Ovary (tissue), 9 donors: Measurements from ENCODE around the gene GPATCH8. TPM values are rescaled to one million over a fixed set of nuclear protein-coding genes. Genes with fewer than 3 reads are reported as not detected.

Source experiments
- DNase-seq, 5 donors: peaks; one replicate each; pipeline ENCODE4 v3.0.0-alpha.2; 2019 to 2020
- H3K27ac ChIP-seq, 2 donors: fragments of 200-600 bp; one replicate each; pipeline versions ENCODE4 v1.5.1 to v1.8.0; 2019 to 2022
- H3K27me3 ChIP-seq: fragments of 200-600 bp; one replicate; pipeline ENCODE4 v1.8.0; 2022
- H3K36me3 ChIP-seq: fragments of 200-600 bp; sonication (generic); one replicate; pipeline ENCODE4 v1.5.1; 2019
- H3K4me1 ChIP-seq: one replicate; pipeline ENCODE4 v1.8.1; 2013; ENCODE audit warnings: mild to moderate bottlenecking, moderate library complexity; ENCODE audit not compliant: insufficient read depth
- H3K4me3 ChIP-seq: fragments of 200-600 bp; sonication (generic); one replicate; pipeline ENCODE4 v1.5.1; 2017
- H3K9me3 ChIP-seq, 2 donors: fragments of 200-600 bp in 1 of 2; sonication (generic) in 1 of 2; one replicate each; pipeline versions ENCODE4 v1.5.1 to v1.8.1; 2013 to 2019; ENCODE audit warnings: mild to moderate bottlenecking in 1 of 2, moderate library complexity in 1 of 2
- EP300 ChIP-seq: sonication (generic); formaldehyde crosslinking; IDR thresholded peaks from one replicate; pipeline ENCODE4 v1.6.1; 2017; ENCODE audit warnings: antibody characterized with exemption
- POLR2A ChIP-seq: fragments of 450-650 bp; IDR thresholded peaks from one replicate; pipeline ENCODE4 v1.6.1; 2017; ENCODE audit warnings: antibody characterized with exemption, mild to moderate bottlenecking, moderate library complexity
- WGBS, 3 donors: extraction: QIAGEN DNeasy Blood & Tissue Kit in 1 of 3; methylation state at CpG; one replicate each; pipeline versions ENCODE4 v1.1.5 to v1.1.7; 2013 to 2017; 5-methylcytosine and 5-hydroxymethylcytosine counted together
- intact Hi-C, 4 donors: fragments of 100-400 bp; cut with DNase I; formaldehyde crosslinking; loops; one replicate each; pipeline versions ENCODE4 v1.11.0 to v1.15.1; 2022 to 2023
- polyA plus RNA-seq, 2 donors: library from polyadenylated mRNA; stranded (reverse); fragments of 200-250 nt in 1 of 2; fragments of 350-450 nt in 1 of 2; fragmentation: Illumina TruSeq in 1 of 2; extraction: RNeasy Lipid Tissue Mini Kit (QIAGEN cat#74804) in 1 of 2; gene quantifications; one replicate each; pipeline ENCODE4 v1.2.3, GENCODE V29; 2013 to 2014
- total RNA-seq, 7 donors: library from RNA; depleted of rRNA in 2 of 7; stranded (reverse); fragments of >200 nt in 2 of 7; fragmentation: NEBNext Ultra II Directional in 3 of 7; extraction: Animal tissue kit (Norgen Biotek cat#: 25700) in 3 of 7; gene quantifications; one replicate each; pipeline versions ENCODE4 v1.1.0 to v1.2.4, GENCODE V29; 2016 to 2023
- TF ChIP-seq, protein P1 (sequence below), 3 donors: fragments of 450-650 bp in 2 of 3; fragments of 200-600 bp in 1 of 3; IDR thresholded peaks; one replicate each; pipeline versions ENCODE4 v1.5.1 to v1.8.0; 2016 to 2022; ENCODE audit warnings: antibody characterized with exemption in 3 of 3, mild to moderate bottlenecking in 1 of 3
- donor health status: DM: no; HTN: no; CAD: no; lungs with moderate emphysema.
- donor health status: DM: no; HTN: no; CAD: no.
- donor health status: Bipolar disorder and iron deficiency.
- donor health status: DM: yes; HTN: yes; CAD: no.
- donor health status: DM: no; HTN: no; CAD: no.
- donor health status: DM: yes; HTN: yes; CAD: no.

GPATCH8 gene
- total and polyA plus RNA-seq, 9 donors, result 20.5 to 57.3 (median 43.5) TPM

DNA sequence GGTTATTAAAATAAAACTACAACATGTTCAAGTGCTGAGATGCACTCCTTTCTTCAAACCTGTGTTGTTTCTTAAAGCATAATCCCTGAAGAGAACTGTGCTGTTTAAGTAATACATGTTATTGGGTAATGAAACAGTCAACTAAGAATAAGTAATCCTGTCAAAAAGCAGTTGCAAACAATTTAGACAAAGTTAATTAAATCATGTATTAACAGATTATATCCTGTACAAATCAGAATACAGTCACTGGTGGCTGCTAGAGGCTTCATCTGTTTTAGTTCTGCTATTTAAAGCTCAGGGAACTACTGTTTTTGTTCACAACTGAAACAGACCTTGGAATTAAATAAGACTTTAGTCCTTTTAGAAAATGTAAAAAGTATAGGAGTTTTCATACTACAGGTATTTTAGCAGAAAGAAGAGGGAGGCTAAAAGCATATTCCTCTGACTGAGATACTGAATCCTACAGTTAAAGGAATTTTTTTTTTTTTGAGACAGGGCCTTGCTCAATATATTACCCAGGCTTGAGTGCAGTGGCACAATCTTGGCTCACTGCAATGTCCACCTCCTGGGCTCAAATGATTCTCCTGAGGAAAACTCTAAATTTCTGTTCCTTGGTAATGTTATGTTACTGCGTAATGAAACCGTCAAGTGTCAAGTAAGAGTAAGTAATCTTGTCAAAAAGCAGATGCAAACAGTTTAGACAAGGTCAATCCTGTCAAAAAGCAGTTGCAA, 86.5 kb downstream of the GPATCH8 start:
- Histone ChIP-seq H3K36me3 (no peaks in the 10 kb centered on the region), H3K9me3 (no peaks in the 10 kb centered on the region), H3K4me3 (no peak overlapping the region), H3K27ac (no peak overlapping the region), H3K27me3 (no peaks in the 10 kb centered on the region), H3K4me1 (no peaks in the 10 kb centered on the region)
- intact Hi-C loops, result no loop called here
- no peak for TF ChIP-seq EP300
- TF ChIP-seq, protein P1, sequence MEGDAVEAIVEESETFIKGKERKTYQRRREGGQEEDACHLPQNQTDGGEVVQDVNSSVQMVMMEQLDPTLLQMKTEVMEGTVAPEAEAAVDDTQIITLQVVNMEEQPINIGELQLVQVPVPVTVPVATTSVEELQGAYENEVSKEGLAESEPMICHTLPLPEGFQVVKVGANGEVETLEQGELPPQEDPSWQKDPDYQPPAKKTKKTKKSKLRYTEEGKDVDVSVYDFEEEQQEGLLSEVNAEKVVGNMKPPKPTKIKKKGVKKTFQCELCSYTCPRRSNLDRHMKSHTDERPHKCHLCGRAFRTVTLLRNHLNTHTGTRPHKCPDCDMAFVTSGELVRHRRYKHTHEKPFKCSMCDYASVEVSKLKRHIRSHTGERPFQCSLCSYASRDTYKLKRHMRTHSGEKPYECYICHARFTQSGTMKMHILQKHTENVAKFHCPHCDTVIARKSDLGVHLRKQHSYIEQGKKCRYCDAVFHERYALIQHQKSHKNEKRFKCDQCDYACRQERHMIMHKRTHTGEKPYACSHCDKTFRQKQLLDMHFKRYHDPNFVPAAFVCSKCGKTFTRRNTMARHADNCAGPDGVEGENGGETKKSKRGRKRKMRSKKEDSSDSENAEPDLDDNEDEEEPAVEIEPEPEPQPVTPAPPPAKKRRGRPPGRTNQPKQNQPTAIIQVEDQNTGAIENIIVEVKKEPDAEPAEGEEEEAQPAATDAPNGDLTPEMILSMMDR (IDR thresholded peaks at IDR 0.05), result no peak
- TF ChIP-seq POLR2A, result no peak
- no peak for DNase-seq
- WGBS, 3 donors, result 87 to 95% (median 94%) methylated on average over 2 of the region's 2 CpGs

DNA sequence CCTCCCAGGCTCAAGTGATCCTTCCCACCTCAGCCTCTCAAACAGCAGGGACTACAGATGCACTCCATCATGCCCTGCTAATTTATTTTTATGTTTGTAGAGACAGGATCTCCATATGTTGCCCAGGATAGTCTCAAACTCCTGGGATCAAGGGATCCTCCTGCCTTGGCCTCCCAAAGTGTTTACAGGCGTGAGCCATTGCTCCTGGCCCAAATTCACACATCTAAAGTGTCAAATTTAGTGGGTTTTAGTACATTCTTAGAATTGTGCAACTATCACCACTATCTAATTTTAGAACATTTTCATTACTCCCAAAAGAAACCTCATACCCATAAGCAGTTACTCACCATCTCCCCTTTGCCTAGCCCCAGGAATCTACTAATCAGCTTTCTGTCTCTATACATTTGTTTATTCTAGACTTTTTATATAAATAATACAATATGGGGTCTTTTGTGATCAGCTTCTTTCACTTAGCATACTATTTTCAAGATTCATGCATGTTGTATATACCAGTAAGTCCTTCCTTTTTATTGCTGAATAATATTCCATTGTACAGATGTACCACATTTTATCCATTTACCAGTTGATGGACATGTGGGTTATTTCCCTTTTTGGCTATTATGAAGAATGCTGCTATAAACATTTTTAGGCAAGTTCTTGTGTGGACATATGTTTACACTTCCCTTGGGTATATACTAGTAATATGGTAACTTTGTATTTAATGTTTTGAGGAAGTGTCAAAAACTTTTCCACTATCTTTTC, 88.6 kb downstream of the GPATCH8 start:
- Histone ChIP-seq H3K27ac (no peak overlapping the region), H3K4me3 (no peak overlapping the region), H3K36me3 (no peaks in the 10 kb centered on the region), H3K27me3 (no peaks in the 10 kb centered on the region), H3K9me3 (no peaks in the 10 kb centered on the region), H3K4me1 (no peaks in the 10 kb centered on the region)
- no peak for DNase-seq
- TF ChIP-seq POLR2A (no peak), EP300 (no peak)
- TF ChIP-seq, protein P1 (IDR thresholded peaks at IDR 0.05), result no peak
- WGBS, 3 donors, result 93 to 100% (median 93%) methylated on average over 1 of the region's 1 CpG
- intact Hi-C loops, result no loop called here

DNA sequence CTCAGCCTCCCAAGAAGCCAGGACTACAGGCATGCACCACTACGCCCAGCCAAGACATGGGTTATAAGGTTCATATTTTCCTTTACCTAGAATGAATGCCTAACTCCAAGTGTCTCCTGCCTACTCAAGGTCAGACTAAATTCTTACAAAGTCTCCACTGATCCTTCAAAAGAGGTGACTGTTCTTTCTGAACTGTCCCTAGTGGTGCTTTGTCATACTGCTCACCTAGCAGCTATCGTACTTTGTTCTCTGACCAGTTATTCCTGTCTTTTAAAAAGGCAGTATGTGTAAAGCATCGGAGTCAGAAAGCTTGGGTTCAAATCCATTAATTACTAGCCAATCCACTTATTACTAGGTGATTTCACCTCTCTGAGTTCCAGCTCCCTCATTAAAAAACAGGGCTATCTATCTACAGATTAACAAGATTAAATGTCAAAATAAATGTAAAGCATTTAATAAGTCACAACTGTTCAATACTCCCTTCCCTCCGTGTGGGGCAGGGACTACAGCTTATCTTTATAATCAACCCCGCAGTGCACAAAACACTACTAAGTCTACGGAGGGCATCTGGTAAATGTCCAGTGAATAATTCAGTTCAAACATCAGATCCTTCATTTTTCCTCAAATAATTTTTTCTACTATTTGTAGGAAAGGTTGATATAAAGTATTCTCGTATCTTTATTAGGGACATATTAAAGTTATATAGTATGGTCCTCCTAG, 93.7 kb downstream of the GPATCH8 start:
- H3K4me1 ChIP-seq, result no peaks in the 10 kb centered on the region
- no peak for DNase-seq
- H3K27me3 ChIP-seq, result no peaks in the 10 kb centered on the region
- no peaks in the 10 kb centered on the region for H3K9me3 ChIP-seq
- H3K27ac ChIP-seq, result no peak overlapping the region
- TF ChIP-seq, protein P1 (IDR thresholded peaks at IDR 0.05), result no peak
- TF ChIP-seq EP300, result no peak
- no peak for TF ChIP-seq POLR2A
- intact Hi-C loops, result no loop called here
- H3K4me3 ChIP-seq, result no peak overlapping the region
- no peaks in the 10 kb centered on the region for H3K36me3 ChIP-seq
- WGBS, 3 donors, result 78 to 93% (median 85%) methylated on average over 7 of the region's 7 CpGs

DNA sequence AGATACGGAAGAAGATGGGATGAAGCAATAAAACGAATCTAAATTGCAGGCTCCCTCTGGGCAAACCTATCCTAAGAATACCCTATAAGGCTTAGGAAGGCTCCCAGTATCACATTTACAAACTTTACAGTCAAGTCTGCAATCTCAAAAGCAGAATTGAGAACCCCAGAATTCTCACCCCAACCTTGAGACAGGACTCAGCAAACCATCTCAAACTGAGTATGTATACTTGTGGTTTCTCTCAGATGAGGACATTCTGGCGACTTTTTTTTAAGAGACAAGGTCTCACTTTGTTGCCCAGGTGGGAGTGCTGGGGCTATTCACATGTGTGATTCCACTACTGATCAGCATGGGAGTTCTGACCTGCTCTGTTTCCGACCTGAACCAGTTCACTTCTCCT, 94.4 kb downstream of the GPATCH8 start:
- H3K27ac ChIP-seq, result no peak overlapping the region
- TF ChIP-seq POLR2A (no peak), EP300 (no peak)
- TF ChIP-seq, protein P1 (IDR thresholded peaks at IDR 0.05), result no peak
- no peak for DNase-seq
- H3K27me3 ChIP-seq, result no peaks in the 10 kb centered on the region
- no peaks in the 10 kb centered on the region for H3K36me3 ChIP-seq
- WGBS, 3 donors, result 91 to 99% (median 97%) methylated on average over 4 of the region's 4 CpGs
- H3K4me3 ChIP-seq, result no peak overlapping the region
- intact Hi-C loops, result no loop called here
- H3K9me3 ChIP-seq, result no peaks in the 10 kb centered on the region
- no peaks in the 10 kb centered on the region for H3K4me1 ChIP-seq
